HG02938 (cell line): ENCODE results near the gene ITGB5.
"Not testable (repeated sequence)": the region's sequence is repeated elsewhere in the genome, so short reads cannot be mapped to it uniquely, and the experiment has no call there.

Source experiments
- ATAC-seq: cut with Tn5 transposase; IDR thresholded peaks from one replicate; pipeline ENCODE4 v1.9.1; 2021; ENCODE audit warnings: mild to moderate bottlenecking, moderate library complexity; ENCODE audit not compliant: unreplicated experiment

ITGB5 gene

DNA sequence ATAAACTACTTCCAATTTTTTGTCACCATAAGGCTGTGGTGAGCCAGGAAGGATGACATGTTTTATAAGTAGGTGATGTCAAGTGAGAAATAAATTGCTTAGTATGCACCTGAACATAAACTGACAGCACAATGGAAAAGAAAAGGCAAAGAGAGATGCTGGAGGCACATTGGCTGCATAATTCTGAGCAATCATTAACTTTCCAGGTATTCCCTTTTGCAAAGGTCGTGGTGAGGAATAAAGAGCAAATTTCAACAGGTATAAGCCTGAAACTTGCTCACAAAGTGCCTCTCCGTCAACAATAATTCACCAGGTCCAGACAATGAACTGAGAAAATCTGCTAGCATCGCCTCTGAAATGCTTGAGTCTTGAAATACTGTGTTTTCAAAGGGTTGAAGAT is 48.2 kb downstream of the ITGB5 start:
- ATAC-seq, result no peak

DNA sequence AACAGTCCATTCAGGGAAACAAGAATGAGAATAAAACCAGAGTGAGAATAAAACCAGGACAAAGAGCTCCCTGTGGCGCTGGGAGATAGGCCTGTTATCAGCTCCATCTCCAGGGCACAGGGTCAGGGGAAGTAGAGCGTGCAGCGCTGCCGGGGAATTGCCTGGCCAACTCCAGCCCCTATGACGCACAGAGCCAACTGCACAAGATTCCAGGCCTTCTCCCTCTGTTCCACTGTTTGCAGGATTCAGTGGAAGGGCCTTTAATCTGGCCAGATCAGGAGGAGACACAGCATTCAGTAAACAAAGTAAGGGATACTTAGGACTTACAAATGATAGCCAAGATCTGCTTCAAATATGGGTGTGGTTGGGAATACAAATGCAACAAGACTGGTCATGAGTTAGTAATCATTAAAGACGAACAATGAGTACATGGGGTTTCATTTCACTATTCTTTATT is 49.4 kb downstream of the ITGB5 start:
- ATAC-seq, result no peak

DNA sequence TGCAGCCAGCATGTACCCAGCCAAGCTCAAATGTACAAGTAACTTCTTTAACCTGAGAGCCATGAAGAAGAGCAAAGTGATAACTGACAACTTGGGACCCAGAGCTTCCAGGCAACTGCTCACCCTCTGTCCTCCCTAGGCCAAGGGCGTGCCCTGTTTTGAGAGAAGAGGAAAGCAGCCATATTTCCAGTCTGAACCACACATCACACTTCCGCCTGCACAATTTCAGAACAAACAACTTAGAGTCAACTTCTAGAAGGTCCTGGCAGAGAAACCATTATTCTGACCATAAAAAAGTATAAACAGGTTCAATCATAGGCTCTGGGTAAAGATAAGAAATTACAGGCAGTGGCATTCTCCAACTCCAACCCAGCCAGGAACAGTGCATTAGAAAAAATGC is 50.1 kb downstream of the ITGB5 start:
- ATAC-seq, result no peak

DNA sequence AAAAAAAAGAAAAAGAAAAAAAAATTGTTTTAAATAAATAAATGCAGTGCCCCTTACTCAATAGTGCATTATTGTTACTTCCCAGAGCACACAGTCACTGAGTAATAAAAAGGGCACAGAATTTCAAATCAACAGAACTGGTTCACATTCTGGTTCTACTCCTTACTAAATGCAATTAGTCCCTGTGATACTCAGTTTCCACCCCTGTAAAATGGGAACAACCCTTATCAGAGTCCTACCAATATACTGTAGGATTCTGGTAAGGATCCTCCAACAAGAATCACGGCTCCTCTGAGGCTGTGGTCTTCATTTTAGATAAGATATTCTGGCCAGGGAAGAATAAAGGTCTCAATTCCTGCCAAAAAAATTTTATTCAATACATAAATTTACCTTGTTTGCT is 50.7 kb downstream of the ITGB5 start:
- ATAC-seq, result no peak

DNA sequence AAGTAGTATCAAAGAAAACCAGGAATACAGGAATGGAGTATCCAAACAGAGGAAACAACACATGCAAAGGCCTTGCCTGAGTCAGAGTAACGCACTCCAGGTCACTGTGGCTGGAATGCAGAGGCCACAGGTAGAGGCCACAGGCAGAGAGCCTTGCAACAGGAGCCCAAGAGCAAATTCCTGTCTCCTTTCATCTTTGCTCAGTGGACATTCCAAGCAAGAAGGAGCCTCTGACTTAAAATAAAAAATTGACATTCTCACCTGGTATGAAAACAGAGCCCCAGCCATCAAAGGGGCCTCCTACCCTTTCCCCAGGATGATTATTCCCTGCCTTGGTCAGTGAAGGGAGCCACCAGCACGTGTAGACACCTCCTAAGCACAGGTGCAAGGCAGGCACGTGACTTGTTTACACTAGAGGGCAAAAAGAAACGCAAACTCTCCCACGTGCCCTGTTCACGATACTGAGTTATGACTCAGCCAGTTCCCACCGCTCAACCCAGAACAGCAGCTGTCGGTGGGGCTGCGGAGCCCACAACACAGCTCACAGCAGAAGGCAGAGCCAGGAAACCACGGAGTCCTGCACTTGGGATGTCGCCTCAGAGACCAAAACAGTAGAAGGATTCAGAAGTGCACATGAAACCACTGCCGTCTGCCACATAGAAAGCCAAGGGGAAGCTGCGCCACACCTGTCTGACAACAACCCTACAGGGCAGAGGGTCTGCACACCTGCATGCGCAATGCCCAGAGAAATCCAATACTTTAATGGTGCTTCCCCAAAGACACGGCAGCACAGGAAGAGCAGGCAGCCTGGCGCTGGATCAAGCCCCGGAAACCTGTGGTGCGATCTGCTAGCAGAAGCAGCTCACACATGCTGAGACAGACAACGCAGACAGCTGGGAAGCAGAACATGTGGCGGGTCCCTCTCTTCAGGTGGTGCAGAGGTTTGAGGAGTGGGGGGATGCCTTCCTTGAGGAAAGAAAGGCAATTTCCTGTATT is 52.1 kb downstream of the ITGB5 start:
- ATAC-seq, result peak; percentile 91

DNA sequence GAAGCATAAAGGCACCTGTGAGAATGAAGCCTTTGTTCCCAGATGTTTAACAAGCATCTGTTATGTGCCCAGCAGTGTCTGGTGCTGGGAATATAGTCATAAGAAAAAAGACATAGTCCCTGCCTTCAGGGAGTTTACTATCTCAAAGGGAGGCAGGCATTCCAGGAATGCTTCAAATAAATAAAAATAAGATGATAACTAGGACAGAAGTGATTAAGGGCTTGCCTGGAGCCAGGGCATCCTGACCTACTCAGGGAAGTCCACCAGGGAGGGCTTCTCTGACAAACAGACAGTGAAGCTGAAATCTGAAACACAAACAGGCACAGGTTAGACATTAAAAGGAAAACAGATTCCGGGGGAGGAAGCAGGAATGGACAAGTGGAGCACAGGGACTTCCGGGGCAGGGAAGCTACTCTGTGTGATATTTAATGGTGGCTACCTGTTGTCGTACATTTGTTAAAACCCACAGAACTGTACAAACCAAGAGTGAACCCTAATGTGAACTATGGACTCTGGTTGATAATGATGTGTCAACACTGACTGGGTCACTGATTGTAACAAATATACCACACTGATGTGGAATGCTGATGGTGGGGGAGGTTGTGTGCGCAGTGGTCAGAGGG is 53.3 kb downstream of the ITGB5 start:
- no peak for ATAC-seq

DNA sequence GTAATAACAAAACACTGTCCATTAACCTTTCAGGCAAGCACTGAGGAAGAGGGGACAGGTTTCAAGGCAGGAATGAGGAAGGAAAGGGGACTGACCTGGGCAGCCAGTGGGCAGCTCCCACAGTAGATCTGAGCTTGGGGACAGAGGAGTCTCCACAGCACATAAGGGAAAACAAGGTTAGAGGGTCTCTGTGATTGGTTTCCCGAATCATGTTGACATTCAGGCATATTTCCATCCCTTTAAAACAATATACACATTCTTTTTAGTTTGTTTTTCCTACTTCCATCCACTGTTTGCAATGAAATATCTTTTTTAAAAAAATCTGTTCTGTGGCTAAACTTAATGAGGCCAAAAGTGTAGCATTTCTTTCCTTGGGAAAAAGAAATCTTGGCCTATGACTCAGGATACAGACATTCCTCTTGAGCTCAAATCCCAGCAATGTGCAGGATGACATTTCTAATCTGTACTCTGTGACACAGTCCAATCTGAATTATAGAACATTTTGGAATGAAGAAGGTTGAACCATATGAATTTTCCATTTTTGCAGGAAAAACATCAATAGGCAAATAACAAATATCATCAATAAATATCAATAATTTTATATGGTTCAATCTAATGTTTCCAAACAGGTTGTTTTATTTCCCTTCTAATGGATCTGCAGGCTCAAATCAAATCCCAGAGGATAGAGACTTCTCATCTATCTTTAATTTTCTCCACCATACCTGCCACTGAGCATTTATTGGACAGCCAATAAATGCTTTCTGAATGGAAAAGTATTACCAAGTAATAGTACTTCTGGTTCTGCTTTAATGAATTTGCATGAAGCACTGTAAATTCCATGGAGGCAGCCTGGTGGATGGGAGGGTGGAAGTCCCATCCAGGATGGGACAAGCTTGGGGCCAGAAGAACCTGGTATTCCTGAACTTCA is 54.1 kb downstream of the ITGB5 start:
- ATAC-seq, result no peak

DNA sequence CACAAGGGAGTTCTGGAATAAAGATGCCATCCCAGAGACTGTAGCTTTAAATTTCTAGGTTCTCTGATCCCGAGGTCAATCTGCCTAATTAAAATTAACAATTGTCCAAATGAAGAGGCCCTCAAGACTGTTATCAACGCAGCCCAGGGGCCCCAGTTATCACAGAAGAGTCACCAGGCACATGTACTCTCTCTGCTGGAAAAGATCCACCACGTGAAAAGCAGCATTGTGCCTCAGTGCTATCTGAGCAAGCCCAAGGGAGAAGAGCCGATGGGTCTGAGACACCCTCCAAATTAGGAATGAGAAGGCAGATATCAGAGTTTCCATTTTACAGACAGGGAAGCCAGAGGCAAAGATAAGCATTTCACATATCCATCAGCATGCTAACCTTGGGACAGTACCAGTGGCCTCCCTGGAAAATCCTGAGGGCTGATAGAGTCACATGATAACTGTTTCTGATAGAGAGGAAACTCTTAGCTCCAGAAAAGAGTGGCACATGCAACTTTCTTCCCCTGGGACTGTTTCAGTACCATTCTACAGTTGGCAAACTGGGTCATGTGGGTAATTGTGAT is 55.5 kb downstream of the ITGB5 start:
- ATAC-seq, result no peak

DNA sequence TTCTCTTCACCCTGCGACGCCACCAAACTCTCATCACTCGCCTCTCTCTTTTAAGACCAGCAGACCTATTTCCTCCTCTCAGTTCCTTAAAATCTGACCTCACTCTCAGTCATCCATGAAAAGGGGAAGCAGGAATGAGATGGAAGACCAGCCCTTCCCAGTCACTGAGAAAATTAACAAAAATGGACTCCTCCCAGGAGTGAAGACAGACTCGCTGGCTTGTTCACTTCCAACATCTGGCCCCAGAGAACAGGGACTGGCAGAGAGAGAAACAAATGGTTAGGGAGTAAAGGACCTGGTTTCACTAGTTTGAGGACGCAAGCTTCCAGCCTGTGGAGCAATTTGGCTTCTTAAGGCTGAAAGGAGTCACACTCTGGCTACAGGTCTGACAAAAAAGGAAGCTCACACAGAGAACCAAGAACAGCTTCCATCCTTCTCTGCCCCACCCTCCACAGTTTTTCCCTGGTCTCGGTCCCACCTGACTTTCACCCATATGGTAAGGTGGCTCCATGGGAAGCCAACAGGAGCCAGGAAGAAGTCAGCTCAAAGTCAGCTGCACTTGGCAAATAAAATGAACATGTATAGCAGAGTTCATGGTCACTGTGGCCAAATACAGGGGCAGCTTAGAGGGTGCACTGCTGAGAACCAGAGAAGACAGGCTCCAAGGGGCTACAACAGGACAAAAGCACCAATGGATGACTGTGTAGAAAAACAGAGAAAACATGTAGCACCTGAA is 57.2 kb downstream of the ITGB5 start:
- no peak for ATAC-seq

DNA sequence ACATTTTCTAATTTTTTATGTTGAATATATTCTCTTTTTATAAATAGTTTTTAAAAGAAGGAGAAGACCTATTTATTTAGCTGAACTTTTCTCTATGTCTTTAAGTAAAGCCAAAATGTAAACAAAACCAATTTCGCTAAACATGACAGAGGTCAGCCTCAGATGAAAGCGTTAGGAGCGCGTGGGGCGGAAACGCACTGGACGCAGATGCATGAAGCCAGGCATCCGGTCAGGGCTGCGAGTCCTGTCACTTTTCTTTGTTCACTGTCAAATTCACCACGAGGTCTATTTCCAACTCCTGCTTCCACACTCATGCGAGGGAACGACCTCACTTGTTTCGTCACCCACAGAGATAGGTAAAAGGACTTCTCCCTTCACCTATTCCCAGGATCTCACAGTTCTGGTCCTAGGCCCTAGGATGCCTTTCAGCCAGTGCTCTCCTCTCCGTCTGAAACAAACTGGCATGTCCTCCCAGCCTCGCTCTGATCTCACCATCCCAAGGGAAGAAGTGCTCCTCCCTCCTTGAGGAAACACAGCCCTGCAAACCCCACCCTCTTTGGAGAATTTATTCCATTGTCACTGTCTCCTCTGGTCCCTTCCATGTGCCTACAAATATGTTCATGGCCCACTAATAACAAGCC is 57.9 kb downstream of the ITGB5 start:
- ATAC-seq, result no peak

DNA sequence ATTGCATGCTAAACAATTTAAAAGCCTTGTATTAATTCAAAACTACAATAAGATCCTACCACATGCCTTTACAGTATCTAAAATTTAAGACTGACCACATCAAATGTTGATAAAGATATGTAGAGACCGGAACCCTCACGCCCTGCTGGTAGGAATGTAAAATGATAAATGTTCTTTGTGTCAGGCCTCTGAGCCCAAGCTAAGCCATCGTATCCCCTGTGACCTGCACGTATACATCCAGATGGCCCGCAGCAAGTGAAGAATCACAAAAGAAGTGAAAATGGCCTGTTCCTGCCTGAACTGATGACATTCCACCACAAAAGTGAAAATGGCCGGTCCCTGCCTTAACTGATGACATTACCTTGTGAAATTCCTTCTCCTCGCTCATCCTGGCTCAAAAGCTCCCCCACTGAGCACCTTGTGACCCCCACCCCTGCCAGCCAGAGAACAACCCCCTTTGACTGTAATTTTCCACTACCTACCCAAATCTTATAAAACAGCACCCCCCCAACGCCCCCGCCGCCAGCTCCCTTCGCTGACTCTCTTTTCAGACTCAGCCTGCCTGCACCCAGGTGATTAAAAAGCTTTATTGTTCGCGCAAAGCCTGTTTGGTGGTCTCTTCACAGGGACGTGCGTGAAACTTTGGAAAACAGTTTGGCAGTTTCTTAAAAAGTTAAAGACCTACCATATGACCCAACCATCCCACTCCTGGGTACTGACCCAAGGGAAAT is 59.5 kb downstream of the ITGB5 start:
- not testable (repeated sequence) for ATAC-seq

DNA sequence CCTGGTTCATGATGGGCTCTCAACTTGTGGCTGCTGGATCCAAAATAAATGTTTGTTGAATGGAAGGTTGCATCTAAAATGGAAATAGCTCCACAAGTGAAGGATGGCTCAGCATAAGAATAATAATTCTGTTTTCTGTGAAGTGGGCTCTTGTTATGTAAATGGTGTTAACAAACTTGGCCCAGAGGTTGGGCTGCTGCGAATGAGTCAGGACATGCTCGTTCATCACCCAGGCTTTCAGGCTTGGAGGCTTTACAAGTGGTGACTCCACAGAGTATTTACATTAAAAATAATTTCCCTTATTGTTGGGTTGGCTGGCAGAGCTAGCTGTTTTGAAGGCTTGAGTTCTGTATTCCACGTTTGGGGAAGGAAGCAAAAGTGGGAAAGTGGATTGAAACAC is 60.5 kb downstream of the ITGB5 start:
- ATAC-seq, result no peak

DNA sequence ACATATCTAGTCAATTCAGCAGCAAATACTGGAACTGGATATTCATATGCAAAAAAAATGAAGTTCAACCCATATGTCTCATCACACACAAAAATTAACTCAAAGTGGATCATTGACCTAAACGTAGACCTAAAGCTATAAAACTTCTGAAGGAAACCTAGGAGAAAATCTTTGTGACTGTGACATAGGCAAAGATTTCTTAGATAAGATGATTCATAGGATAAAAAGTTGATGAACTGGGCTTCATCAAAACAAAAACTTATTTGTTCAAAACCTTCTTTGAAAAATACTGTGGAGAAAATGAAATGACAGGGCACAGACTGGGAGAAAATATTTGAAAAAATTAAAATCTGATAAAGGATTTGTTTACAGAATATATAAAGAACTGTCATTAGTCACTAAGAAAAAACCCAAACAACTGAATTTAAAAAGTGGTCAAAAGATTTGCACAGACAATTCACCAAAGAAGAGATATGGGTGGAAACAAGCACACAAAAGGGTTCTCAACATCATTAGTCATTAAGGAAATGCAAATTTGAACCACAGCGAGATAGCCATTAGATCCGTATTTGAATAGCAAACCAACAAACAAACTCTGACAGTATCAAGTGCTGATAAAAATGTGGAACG is 62.8 kb downstream of the ITGB5 start:
- no peak for ATAC-seq

DNA sequence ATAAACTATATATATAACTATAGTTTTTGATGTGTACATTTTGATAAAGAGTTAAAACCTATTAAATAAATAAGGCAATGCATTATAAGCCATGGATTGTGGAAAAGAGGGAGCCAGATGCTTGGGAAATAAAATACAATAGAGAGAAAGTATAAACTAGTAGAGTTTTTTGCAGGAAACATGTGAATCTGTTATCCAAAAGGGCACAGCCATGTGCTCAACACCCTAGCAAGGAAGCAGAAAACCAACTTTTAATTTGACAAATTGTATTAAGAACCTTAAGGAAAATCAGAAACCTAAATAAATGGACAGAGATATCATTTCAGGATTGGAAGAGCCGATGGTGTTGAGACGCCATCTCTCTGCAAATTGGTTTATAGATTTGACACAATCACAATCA is 63.5 kb downstream of the ITGB5 start:
- ATAC-seq, result no peak

DNA sequence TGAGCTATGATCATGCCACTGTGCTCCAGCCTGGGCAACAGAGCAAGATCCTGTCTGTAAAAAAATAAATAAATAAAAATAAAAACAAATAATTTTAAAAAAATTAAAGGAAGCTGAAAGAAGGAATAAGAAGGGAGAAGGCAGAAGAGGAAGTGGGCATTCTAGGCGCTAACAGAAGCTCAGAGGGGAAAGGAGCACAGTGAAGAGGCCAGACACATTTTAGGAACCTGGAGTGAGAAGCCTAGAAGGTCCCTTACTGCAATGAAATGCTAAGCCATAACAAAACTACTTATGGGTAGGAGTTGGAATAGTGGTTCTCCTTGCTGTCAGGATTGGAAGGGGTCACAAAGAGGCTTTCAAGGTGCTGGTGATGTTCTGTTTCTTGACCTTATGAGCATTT is 64.0 kb downstream of the ITGB5 start:
- ATAC-seq, result no peak

DNA sequence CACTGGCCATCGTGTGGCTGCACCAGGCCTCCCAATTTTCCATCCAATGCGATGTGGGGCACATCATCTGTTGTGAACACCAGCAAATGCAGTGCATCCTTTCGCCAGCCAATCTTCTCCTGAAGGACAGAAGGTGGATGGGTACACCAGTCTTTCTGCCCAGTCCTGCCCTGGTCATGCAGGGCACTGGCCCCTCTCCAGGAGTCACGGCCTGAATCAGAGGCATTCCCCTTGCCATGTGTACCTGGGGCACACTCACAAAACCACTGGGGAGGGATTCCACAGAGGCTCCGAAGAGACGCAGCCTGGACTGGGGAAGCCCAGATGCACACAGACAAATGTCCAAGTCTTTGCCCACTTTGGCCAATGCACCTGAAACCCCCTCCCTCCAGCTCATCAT is 65.8 kb downstream of the ITGB5 start:
- ATAC-seq, result no peak

DNA sequence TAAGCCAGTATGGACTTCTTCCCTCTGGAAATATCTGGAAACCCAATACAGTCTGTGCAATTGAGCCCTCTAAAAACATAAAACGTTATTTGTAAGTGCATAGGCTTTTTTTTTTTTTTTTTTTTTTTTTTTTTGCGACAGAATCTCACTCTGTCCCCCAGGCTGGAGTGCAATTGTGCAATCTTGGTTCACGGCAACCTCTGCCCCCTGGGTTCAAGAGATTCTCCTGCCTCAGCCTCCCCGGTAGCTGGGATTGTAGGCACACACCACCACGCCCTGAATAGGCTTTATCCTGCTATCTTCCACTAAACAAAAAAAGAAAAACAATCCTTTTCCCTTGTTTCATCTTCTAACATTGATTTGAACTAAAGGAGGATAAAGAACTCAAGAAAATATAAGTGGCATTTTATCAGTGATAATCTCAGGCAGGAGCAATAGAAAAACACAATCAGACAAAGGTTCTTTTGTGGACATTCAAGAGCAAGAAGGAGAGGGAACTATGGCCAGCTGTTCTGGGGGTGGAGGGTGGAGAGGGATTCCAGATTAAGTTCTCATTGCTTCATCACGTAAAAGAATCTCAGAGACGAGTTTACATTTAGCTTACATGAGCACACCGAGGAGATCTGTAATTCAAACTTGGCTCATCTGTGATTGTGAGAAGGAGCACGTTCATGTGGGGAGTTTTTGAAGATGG is 68.6 kb downstream of the ITGB5 start:
- ATAC-seq, result no peak

DNA sequence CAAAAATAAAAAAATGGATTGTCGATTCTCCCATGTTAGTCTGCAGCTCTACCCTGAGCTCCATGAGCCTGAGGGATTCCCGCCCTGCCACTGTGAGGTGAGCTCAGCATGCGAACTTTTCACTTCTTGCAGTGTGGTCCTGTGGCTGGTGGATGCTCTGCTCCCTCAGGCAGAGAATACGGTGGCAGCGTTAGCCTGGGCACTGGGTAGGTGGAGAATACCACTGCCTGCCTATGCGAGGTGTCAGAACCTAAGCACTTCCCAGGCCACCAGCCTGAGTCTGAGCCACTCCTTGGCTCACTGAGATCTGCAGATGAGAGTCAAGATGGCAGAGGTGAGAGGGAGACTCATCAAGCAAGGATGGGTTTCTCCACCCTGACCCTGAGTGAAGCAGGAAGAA is 70.1 kb downstream of the ITGB5 start:
- ATAC-seq, result no peak
